ENCODE measurements around the gene HPS5. TPM values are rescaled to one million over a fixed set of nuclear protein-coding genes. Genes with fewer than 3 reads are reported as not detected.

The HPS5 gene
- total and polyA plus RNA-seq, 5 donors: 6.7 to 13.7 (median 12.5) TPM

- intact Hi-C loops (cut with DNase I): no loop called here
- DNase-seq (no peak), ATAC-seq (no peak)
- no peaks in the 10 kb centered on the region for H3K9me3 ChIP-seq (ENCODE audit: control insufficient read depth, low read length)
- WGBS: 91% methylated on average over 2 of the region's 2 CpGs
- H3K4me1 ChIP-seq (ENCODE audit: control insufficient read depth, insufficient read depth, low read length): peaks cover 3% of the 10 kb centered on the region
- no peak overlapping the region for H3K4me3 ChIP-seq (ENCODE audit: low read length)
- H3K27me3 ChIP-seq (ENCODE audit: control insufficient read depth, insufficient read depth): no peaks in the 10 kb centered on the region
- no peak overlapping the region for H3K27ac ChIP-seq (ENCODE audit: low read length)
These were observed 14.3 kb downstream of the HPS5 start for GRCh38 chr11:18307461-18308139.

- no peak overlapping the region for H3K27ac ChIP-seq (ENCODE audit: low read length)
- H3K27me3 ChIP-seq (ENCODE audit: control insufficient read depth, insufficient read depth): no peaks in the 10 kb centered on the region
- intact Hi-C loops (cut with DNase I): no loop called here
- no peak for ATAC-seq
- H3K4me1 ChIP-seq (ENCODE audit: control insufficient read depth, insufficient read depth, low read length): no peaks in the 10 kb centered on the region
- H3K4me3 ChIP-seq (ENCODE audit: low read length): no peak overlapping the region
- no peaks in the 10 kb centered on the region for H3K9me3 ChIP-seq (ENCODE audit: control insufficient read depth, low read length)
- no peak for DNase-seq
These were observed 17.2 kb downstream of the HPS5 start for GRCh38 chr11:18304745-18305144.

GRCh38 chr11:18299721-18300120 lies 22.2 kb downstream of the HPS5 start:
- intact Hi-C loops (cut with DNase I): no loop called here
- Histone ChIP-seq H3K4me1 (ENCODE audit: control insufficient read depth, insufficient read depth, low read length) (no peaks in the 10 kb centered on the region), H3K27me3 (ENCODE audit: control insufficient read depth, insufficient read depth) (no peaks in the 10 kb centered on the region), H3K4me3 (ENCODE audit: low read length) (no peak overlapping the region), H3K27ac (ENCODE audit: low read length) (no peak overlapping the region), H3K9me3 (ENCODE audit: control insufficient read depth, low read length) (no peaks in the 10 kb centered on the region)
- DNase-seq (no peak), ATAC-seq (no peak)

- Histone ChIP-seq H3K27ac (ENCODE audit: low read length) (no peak overlapping the region), H3K4me1 (ENCODE audit: control insufficient read depth, insufficient read depth, low read length) (no peaks in the 10 kb centered on the region), H3K4me3 (ENCODE audit: low read length) (no peak overlapping the region), H3K9me3 (ENCODE audit: control insufficient read depth, low read length) (no peaks in the 10 kb centered on the region), H3K27me3 (ENCODE audit: control insufficient read depth, insufficient read depth) (no peaks in the 10 kb centered on the region)
- intact Hi-C loops (cut with DNase I): no loop called here
- no peak for ATAC-seq
- DNase-seq: no peak
- WGBS: 90% methylated on average over 2 of the region's 2 CpGs
These were observed 26.6 kb downstream of the HPS5 start for GRCh38 chr11:18295316-18295715.

- Histone ChIP-seq H3K27me3 (ENCODE audit: control insufficient read depth, insufficient read depth) (no peaks in the 10 kb centered on the region), H3K27ac (ENCODE audit: low read length) (no peak overlapping the region), H3K4me3 (ENCODE audit: low read length) (no peak overlapping the region), H3K9me3 (ENCODE audit: control insufficient read depth, low read length) (no peaks in the 10 kb centered on the region), H3K4me1 (ENCODE audit: control insufficient read depth, insufficient read depth, low read length) (no peaks in the 10 kb centered on the region)
- 95% methylated on average over 5 of the region's 5 CpGs for WGBS
- ATAC-seq: no peak
- intact Hi-C loops (cut with DNase I): no loop called here
- no peak for DNase-seq
These were observed 27.1 kb downstream of the HPS5 start for GRCh38 chr11:18294862-18295261.

- ATAC-seq: no peak
- H3K4me3 ChIP-seq (ENCODE audit: low read length): no peak overlapping the region
- DNase-seq: no peak
- 98% methylated on average over 4 of the region's 4 CpGs for whole genome bisulfite sequencing
- no peak overlapping the region for H3K27ac ChIP-seq (ENCODE audit: low read length)
- H3K4me1 ChIP-seq (ENCODE audit: control insufficient read depth, insufficient read depth, low read length): no peaks in the 10 kb centered on the region
- no peaks in the 10 kb centered on the region for H3K27me3 ChIP-seq (ENCODE audit: control insufficient read depth, insufficient read depth)
- no peaks in the 10 kb centered on the region for H3K9me3 ChIP-seq (ENCODE audit: control insufficient read depth, low read length)
- intact Hi-C loops (cut with DNase I): no loop called here
These were observed 33.0 kb downstream of the HPS5 start for GRCh38 chr11:18288911-18289310.

GRCh38 chr11:18285841-18286240 lies 36.1 kb downstream of the HPS5 start:
- Histone ChIP-seq H3K9me3 (ENCODE audit: control insufficient read depth, low read length) (no peaks in the 10 kb centered on the region), H3K27me3 (ENCODE audit: control insufficient read depth, insufficient read depth) (no peaks in the 10 kb centered on the region), H3K27ac (ENCODE audit: low read length) (no peak overlapping the region), H3K4me1 (ENCODE audit: control insufficient read depth, insufficient read depth, low read length) (no peaks in the 10 kb centered on the region), H3K4me3 (ENCODE audit: low read length) (no peak overlapping the region)
- ATAC-seq: no peak
- DNase-seq: no peak
- 98% methylated on average over 1 of the region's 1 CpG for WGBS
- intact Hi-C loops (cut with DNase I): no loop called here

- H3K4me1 ChIP-seq (ENCODE audit: control insufficient read depth, insufficient read depth, low read length): no peaks in the 10 kb centered on the region
- 87% methylated on average over 2 of the region's 2 CpGs for WGBS
- no peak overlapping the region for H3K27ac ChIP-seq (ENCODE audit: low read length)
- intact Hi-C loops (cut with DNase I): no loop called here
- no peak for ATAC-seq
- no peak for DNase-seq
- no peaks in the 10 kb centered on the region for H3K9me3 ChIP-seq (ENCODE audit: control insufficient read depth, low read length)
- no peaks in the 10 kb centered on the region for H3K27me3 ChIP-seq (ENCODE audit: control insufficient read depth, insufficient read depth)
- no peak overlapping the region for H3K4me3 ChIP-seq (ENCODE audit: low read length)
These were observed 39.3 kb downstream of the HPS5 start for GRCh38 chr11:18282626-18283025.

GRCh38 chr11:18280438-18281045 lies 41.4 kb downstream of the HPS5 start:
- Histone ChIP-seq H3K4me3 (ENCODE audit: low read length) (no peak overlapping the region), H3K4me1 (ENCODE audit: control insufficient read depth, insufficient read depth, low read length) (no peaks in the 10 kb centered on the region), H3K9me3 (ENCODE audit: control insufficient read depth, low read length) (no peaks in the 10 kb centered on the region), H3K27ac (ENCODE audit: low read length) (no peak overlapping the region), H3K27me3 (ENCODE audit: control insufficient read depth, insufficient read depth) (no peaks in the 10 kb centered on the region)
- intact Hi-C loops (cut with DNase I): no loop called here
- 83% methylated on average over 4 of the region's 4 CpGs for WGBS
- ATAC-seq: no peak
- no peak for DNase-seq

- DNase-seq: no peak
- Histone ChIP-seq H3K9me3 (ENCODE audit: control insufficient read depth, low read length) (no peaks in the 10 kb centered on the region), H3K4me1 (ENCODE audit: control insufficient read depth, insufficient read depth, low read length) (no peaks in the 10 kb centered on the region), H3K27me3 (ENCODE audit: control insufficient read depth, insufficient read depth) (no peaks in the 10 kb centered on the region), H3K27ac (ENCODE audit: low read length) (no peak overlapping the region), H3K4me3 (ENCODE audit: low read length) (no peak overlapping the region)
- WGBS: 83% methylated on average over 5 of the region's 5 CpGs
- intact Hi-C loops (cut with DNase I): no loop called here
- ATAC-seq: peak; percentile 45 to 64
These were observed 44.2 kb downstream of the HPS5 start for GRCh38 chr11:18277565-18278271.

GRCh38 chr11:18271206-18271605 lies 50.7 kb downstream of the HPS5 start:
- WGBS: 71% methylated on average over 4 of the region's 4 CpGs
- no peak overlapping the region for H3K27ac ChIP-seq (ENCODE audit: low read length)
- ATAC-seq (no peak), DNase-seq (no peak)
- no peaks in the 10 kb centered on the region for H3K27me3 ChIP-seq (ENCODE audit: control insufficient read depth, insufficient read depth)
- no peak overlapping the region for H3K4me3 ChIP-seq (ENCODE audit: low read length)
- H3K4me1 ChIP-seq (ENCODE audit: control insufficient read depth, insufficient read depth, low read length): no peaks in the 10 kb centered on the region
- no peaks in the 10 kb centered on the region for H3K9me3 ChIP-seq (ENCODE audit: control insufficient read depth, low read length)
- intact Hi-C loops (cut with DNase I): no loop called here

All from right cardiac atrium (tissue), 5 donors.